ENCODE data around the gene SSBP3. TPM values are rescaled to one million over a fixed set of nuclear protein-coding genes. Genes with fewer than 3 reads are reported as not detected.

SSBP3 gene
- total and polyA plus RNA-seq, 2 of the 13 experiments (the other 11 are each of a cell fraction or from before 2014, with no cell fraction given), result 8.5 to 17.6 TPM

GRCh38 chr1:54327386-54328065 lies 78.7 kb downstream of the SSBP3 start:
- H3K4me3 ChIP-seq (replicated peaks in 1 of 3; ENCODE audit: insufficient read depth in 1 of 3, low read depth in 2 of 3, low read length in 3 of 3), result no peak overlapping the region
- 0 out of 5 replicates have a peak, but pooled peaks cover 0 to 3% of the 10 kb centered on the region in 2 experiments for H3K36me3 ChIP-seq (replicated peaks in 1 of 2; ENCODE audit: control insufficient read depth in 1 of 2, insufficient read depth in 2 of 2, low read length in 2 of 2)
- H3K4me1 ChIP-seq (ENCODE audit: insufficient read depth, low read length), result peaks cover 47% of the 10 kb centered on the region
- H3K27me3 ChIP-seq (ENCODE audit: control insufficient read depth in 1 of 2, insufficient read depth in 2 of 2, low read length in 2 of 2), result no peaks in the 10 kb centered on the region
- H3K79me2 ChIP-seq (ENCODE audit: insufficient read depth, low read length), result peaks cover 15% of the 10 kb centered on the region
- H4K20me1 ChIP-seq (ENCODE audit: insufficient read depth, low read length), result 0 out of 2 replicates have a peak, but pooled peaks cover 5% of the 10 kb centered on the region
- FAIRE-seq, result no peak
- H3K27ac ChIP-seq (ENCODE audit: extremely low read length, insufficient read depth, low read length), result no peak overlapping the region
- no peak overlapping the region for H2AFZ ChIP-seq (ENCODE audit: low read length)
- ChIA-PET CTCF (ENCODE audit: low intra/inter-chr PET ratio, low total read pairs) (no interaction called here), POLR2A (no interaction called here)
- no peak for ATAC-seq
- BruUV-seq (replicated peaks), result no TSS peak
- intact Hi-C loops (cut with micrococcal nuclease; ENCODE audit: unreplicated experiment) (no loop called here), in situ Hi-C loops (cut with HindIII; ENCODE audit: extremely low pct_ligation_motif_present, low pct_unique_long_range_greater_than_20kb) (no loop called here)
- no peaks in the 10 kb centered on the region for H3K9me3 ChIP-seq (ENCODE audit: low read length)
- no peak overlapping the region for H3K9ac ChIP-seq (ENCODE audit: insufficient read depth, low read depth, low read length)
- WGBS (ENCODE audit: low lambda C conversion rate), result 93% methylated on average over 14 of the region's 14 CpGs
- no peak for DNase-seq (ENCODE audit: low spot score)
- H3K4me2 ChIP-seq (ENCODE audit: low read depth, low read length), result no peak overlapping the region
- no peak for TF ChIP-seq ZNF496 (CRISPR knock-in tag; IDR thresholded peaks at IDR 0.05; ENCODE audit: insufficient replicate concordance)
- no peak for TF ChIP-seq DRAP1 (CRISPR knock-in tag; IDR thresholded peaks at IDR 0.05)
- TF ChIP-seq NAIF1 (CRISPR knock-in tag; IDR thresholded peaks at IDR 0.05; ENCODE audit: borderline replicate concordance), result no peak
- no peak for TF ChIP-seq PLSCR1 (CRISPR knock-in tag; IDR thresholded peaks at IDR 0.05; ENCODE audit: borderline replicate concordance)
- TF ChIP-seq RELA (CRISPR knock-in tag; IDR thresholded peaks at IDR 0.05), result no peak
- TF ChIP-seq MLX (CRISPR knock-in tag; IDR thresholded peaks at IDR 0.05), result no peak
- TF ChIP-seq ZNF782 (CRISPR knock-in tag; IDR thresholded peaks at IDR 0.05; ENCODE audit: borderline replicate concordance), result no peak
- TF ChIP-seq, protein P1, sequence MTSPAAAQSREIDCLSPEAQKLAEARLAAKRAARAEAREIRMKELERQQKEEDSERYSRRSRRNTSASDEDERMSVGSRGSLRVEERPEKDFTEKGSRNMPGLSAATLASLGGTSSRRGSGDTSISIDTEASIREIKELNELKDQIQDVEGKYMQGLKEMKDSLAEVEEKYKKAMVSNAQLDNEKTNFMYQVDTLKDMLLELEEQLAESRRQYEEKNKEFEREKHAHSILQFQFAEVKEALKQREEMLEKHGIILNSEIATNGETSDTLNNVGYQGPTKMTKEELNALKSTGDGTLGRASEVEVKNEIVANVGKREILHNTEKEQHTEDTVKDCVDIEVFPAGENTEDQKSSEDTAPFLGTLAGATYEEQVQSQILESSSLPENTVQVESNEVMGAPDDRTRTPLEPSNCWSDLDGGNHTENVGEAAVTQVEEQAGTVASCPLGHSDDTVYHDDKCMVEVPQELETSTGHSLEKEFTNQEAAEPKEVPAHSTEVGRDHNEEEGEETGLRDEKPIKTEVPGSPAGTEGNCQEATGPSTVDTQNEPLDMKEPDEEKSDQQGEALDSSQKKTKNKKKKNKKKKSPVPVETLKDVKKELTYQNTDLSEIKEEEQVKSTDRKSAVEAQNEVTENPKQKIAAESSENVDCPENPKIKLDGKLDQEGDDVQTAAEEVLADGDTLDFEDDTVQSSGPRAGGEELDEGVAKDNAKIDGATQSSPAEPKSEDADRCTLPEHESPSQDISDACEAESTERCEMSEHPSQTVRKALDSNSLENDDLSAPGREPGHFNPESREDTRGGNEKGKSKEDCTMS (CRISPR knock-in tag; conservative IDR thresholded peaks at IDR 0.05), result no peak
- TF ChIP-seq SNRNP70 (IDR thresholded peaks at IDR 0.05; ENCODE audit: low read depth, low read length), result no peak
- no peak for TF ChIP-seq ZNF709 (CRISPR knock-in tag; IDR thresholded peaks at IDR 0.05)
- TF ChIP-seq SP140L (CRISPR knock-in tag; IDR thresholded peaks at IDR 0.05; ENCODE audit: borderline replicate concordance), result no peak
- no peak for TF ChIP-seq GFI1 (CRISPR knock-in tag; IDR thresholded peaks at IDR 0.05; ENCODE audit: borderline replicate concordance)
